HG02938 (cell line): Measurements from ENCODE around the gene AK2.
"Not testable (repeated sequence)": the region's sequence is repeated elsewhere in the genome, so short reads cannot be mapped to it uniquely, and the experiment has no call there.

ENCODE experiments used
- ATAC-seq: cut with Tn5 transposase; IDR thresholded peaks from one replicate; pipeline ENCODE4 v1.9.1; 2021; ENCODE audit warnings: mild to moderate bottlenecking, moderate library complexity; ENCODE audit not compliant: unreplicated experiment

The AK2 gene

GRCh38 chr1:33055210-33056008, 18.7 kb upstream of the AK2 start:
- ATAC-seq: no peak

GRCh38 chr1:33050221-33051076, 13.8 kb upstream of the AK2 start:
- no peak for ATAC-seq

- no peak for ATAC-seq
Measured at GRCh38 chr1:33049371-33049770, 12.7 kb upstream of the AK2 start.

- ATAC-seq: no peak
Measured at GRCh38 chr1:33048426-33048825, 11.7 kb upstream of the AK2 start.

GRCh38 chr1:33047839-33048305, 11.2 kb upstream of the AK2 start:
- ATAC-seq: no peak

GRCh38 chr1:33047290-33047689, 10.6 kb upstream of the AK2 start:
- no peak for ATAC-seq

GRCh38 chr1:33046234-33046633, 9.6 kb upstream of the AK2 start:
- not testable (repeated sequence) for ATAC-seq

GRCh38 chr1:33045814-33046213, 9.1 kb upstream of the AK2 start:
- no peak for ATAC-seq

GRCh38 chr1:33045246-33045645, 8.6 kb upstream of the AK2 start:
- no peak for ATAC-seq

- no peak for ATAC-seq
Measured at GRCh38 chr1:33043267-33044092, 6.8 kb upstream of the AK2 start.

GRCh38 chr1:33042831-33043230, 6.1 kb upstream of the AK2 start:
- ATAC-seq: no peak

GRCh38 chr1:33041026-33041425, 4.3 kb upstream of the AK2 start:
- ATAC-seq: no peak

GRCh38 chr1:33039840-33040239, 3.2 kb upstream of the AK2 start:
- no peak for ATAC-seq

GRCh38 chr1:33036051-33036525, 595 bp downstream of the AK2 start:
- ATAC-seq: peak; percentile 4

GRCh38 chr1:33032126-33032869, 4.4 kb downstream of the AK2 start:
- ATAC-seq: no peak

- ATAC-seq: no peak
Measured at GRCh38 chr1:33031506-33031905, 5.2 kb downstream of the AK2 start.

GRCh38 chr1:33030575-33030974, 6.1 kb downstream of the AK2 start:
- ATAC-seq: no peak

GRCh38 chr1:33029921-33030320, 6.8 kb downstream of the AK2 start:
- ATAC-seq: no peak

- no peak for ATAC-seq
Measured at GRCh38 chr1:33029209-33029608, 7.5 kb downstream of the AK2 start.

- no peak for ATAC-seq
Measured at GRCh38 chr1:33025761-33026160, 10.9 kb downstream of the AK2 start.
